ENCODE data around the gene NSD2.
"Not testable (repeated sequence)": the region's sequence is repeated elsewhere in the genome, so short reads cannot be mapped to it uniquely, and the experiment has no call there.

NSD2 gene

DNA sequence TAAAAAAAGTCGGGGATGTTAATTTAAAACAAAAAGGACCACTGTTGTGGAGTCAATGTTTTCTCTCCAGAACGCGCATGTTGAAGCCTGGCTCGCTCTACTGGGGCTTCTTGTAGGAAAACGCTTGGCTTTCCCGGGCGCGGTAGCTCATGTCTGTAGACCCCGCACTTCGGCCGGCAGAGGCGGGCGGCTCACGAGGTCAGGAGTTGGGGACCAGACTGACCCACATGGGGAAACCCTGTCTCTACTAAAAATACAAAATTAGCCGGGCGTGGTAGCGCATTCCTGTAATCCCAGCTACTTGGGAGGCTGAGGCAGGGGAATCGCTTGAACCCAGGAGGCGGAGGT lies 122.0 kb downstream of the NSD2 start:
- Mint-ChIP-seq H3K27ac (ENCODE audit: low read depth) (peak overlapping the region; percentile 41), H3K36me3 (ENCODE audit: insufficient read depth) (peaks cover 23% of the 10 kb centered on the region), H3K9me3 (peaks cover 6% of the 10 kb centered on the region), H3K4me3 (no peak overlapping the region), H3K4me1 (peaks cover 16% of the 10 kb centered on the region), H3K27me3 (no peaks in the 10 kb centered on the region)
- ATAC-seq (replicated peaks; ENCODE audit: extremely low read depth, poor library complexity, severe bottlenecking) (no peak), DNase-seq (ENCODE audit: low spot score in 2 of 2) (no peak)

DNA sequence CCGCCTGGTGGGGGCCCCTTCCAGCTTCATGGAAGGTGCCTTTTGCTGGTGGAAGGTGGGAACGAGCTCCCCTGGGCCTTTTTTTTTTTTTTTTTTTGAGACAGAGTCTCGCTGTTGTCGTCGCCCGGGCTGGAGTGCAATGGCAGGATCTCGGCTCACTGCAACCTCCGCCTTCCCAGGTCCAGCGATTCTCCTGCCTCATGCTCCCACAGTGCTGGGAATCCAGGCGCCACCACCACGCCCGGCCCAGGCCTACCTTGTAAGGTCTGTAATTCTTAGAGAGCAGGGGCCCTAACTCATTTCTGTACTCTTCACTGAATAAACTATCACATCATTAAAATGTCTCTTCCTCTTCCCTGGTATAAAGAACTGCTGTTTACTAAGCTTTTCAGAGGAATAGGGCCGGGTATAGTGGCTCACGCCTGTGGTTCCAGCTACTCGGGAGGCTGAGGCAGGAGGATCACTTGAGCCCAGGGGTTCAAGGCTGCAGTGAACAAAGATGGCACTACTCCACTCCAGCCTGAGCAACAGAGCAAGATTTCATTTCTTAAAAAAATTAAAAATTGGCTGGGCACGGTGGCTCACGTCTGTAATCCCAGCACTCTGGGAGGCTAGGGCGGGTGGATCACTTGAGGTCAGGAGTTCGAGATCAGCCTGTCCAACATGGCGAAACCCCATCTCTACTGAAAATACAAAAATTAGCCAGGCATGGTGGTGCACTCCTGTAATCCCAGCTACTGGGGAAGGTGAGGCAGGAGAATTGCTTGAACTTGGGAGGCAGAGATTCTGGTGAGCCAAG lies 122.7 kb downstream of the NSD2 start:
- peaks cover 19% of the 10 kb centered on the region for H3K36me3 Mint-ChIP-seq (ENCODE audit: insufficient read depth)
- H3K4me1 Mint-ChIP-seq: peaks cover 24% of the 10 kb centered on the region
- not testable (repeated sequence) for H3K27me3 Mint-ChIP-seq; H3K4me3 Mint-ChIP-seq; H3K27ac Mint-ChIP-seq (ENCODE audit: low read depth); ATAC-seq (replicated peaks; ENCODE audit: extremely low read depth, poor library complexity, severe bottlenecking); DNase-seq (ENCODE audit: low spot score in 2 of 2)
- H3K9me3 Mint-ChIP-seq: peaks cover 12% of the 10 kb centered on the region

DNA sequence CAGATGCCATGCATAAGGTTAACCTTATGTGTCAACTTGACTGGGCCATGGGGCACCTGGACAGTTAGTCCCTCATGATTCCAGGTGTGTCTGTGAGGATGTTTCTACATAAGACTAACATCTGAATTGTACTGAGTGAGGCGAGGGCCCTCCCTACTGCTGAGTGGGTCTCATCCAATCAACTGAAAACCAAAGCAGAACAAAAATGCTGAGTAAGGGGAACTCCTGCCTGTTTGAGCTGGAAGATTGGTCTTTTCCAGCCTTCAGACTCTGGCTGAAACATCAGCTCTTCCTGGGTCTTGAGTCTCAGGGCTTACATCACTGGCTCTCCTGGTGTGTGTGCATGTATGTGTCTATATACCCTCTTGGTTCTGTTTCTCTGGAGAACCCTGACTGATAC lies 123.7 kb downstream of the NSD2 start:
- Mint-ChIP-seq H3K4me3 (no peak overlapping the region), H3K27me3 (no peaks in the 10 kb centered on the region), H3K36me3 (ENCODE audit: insufficient read depth) (peaks cover 14% of the 10 kb centered on the region)

DNA sequence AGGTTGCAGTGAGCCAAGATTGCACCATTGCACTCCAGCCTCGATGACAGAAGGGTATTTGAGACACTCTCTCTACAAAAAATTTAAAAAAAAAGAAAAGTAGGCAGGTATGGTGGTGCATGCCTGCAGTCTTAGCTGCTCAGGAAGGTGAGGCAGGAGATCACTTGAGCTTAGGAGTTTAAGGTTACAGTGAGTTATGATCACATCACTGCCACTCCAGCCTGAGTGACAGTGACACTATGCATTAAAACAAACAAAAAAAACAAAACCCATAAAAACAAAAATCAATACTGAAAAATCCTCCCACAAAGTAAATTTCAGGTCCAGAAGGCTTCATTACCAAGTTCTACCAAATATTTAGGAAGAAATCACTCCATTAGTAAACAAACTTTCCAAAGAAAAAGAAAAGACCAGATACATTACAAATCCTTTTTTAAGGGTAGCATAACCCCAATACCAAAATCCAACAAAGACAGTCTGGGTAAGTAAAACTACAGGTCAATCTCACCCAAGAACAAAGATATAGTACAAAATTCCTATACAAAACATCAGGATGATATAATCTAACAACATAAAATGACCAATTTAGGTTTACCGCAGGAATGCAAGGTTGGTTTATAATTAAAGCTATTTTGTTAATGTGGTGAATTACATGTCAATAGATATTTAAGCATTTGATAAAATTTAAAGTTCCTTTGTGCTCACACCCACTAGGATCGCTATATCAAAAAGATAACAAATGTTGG lies 125.8 kb downstream of the NSD2 start:
- ATAC-seq (replicated peaks; ENCODE audit: extremely low read depth, poor library complexity, severe bottlenecking): no peak
- peaks cover 6% of the 10 kb centered on the region for H3K36me3 Mint-ChIP-seq (ENCODE audit: insufficient read depth)
- peaks cover 50% of the 10 kb centered on the region for H3K4me1 Mint-ChIP-seq
- no peak overlapping the region for H3K4me3 Mint-ChIP-seq
- no peak for DNase-seq (ENCODE audit: low spot score in 2 of 2)
- H3K27me3 Mint-ChIP-seq: no peaks in the 10 kb centered on the region
- H3K9me3 Mint-ChIP-seq: peaks cover 24% of the 10 kb centered on the region
- H3K27ac Mint-ChIP-seq (ENCODE audit: low read depth): no peak overlapping the region

More for the DNA sequence above, 123.7 kb downstream of the NSD2 start:
- peaks cover 34% of the 10 kb centered on the region for H3K4me1 Mint-ChIP-seq
- no peak overlapping the region for H3K27ac Mint-ChIP-seq (ENCODE audit: low read depth)
- ATAC-seq (replicated peaks; ENCODE audit: extremely low read depth, poor library complexity, severe bottlenecking) (no peak), DNase-seq (ENCODE audit: low spot score in 2 of 2) (no peak)
- H3K9me3 Mint-ChIP-seq: peaks cover 19% of the 10 kb centered on the region

DNA sequence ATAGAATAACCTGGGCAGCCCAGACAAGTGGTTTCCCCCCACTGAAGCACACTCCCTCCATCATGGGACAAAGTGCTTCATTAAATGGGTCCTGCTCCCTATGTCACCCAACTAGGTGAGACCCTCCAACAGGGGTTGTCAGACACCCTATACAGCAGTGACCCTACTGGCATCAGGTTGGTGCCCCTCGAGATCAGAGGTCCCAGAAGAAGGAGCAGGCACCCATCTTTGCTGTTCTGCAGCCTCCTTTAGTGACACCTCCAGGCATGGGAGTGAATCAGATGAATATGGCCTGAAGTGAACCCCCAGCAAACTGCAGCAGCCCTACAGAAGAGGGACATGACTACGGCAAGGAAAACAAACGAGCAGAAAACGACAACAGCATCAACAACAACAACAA lies 126.5 kb downstream of the NSD2 start:
- no peaks in the 10 kb centered on the region for H3K27me3 Mint-ChIP-seq
- peaks cover 57% of the 10 kb centered on the region for H3K4me1 Mint-ChIP-seq
- ATAC-seq (replicated peaks; ENCODE audit: extremely low read depth, poor library complexity, severe bottlenecking): no peak
- H3K27ac Mint-ChIP-seq (ENCODE audit: low read depth): no peak overlapping the region
- H3K4me3 Mint-ChIP-seq: no peak overlapping the region
- H3K9me3 Mint-ChIP-seq: peaks cover 24% of the 10 kb centered on the region
- no peak for DNase-seq (ENCODE audit: low spot score in 2 of 2)
- peaks cover 12% of the 10 kb centered on the region for H3K36me3 Mint-ChIP-seq (ENCODE audit: insufficient read depth)

DNA sequence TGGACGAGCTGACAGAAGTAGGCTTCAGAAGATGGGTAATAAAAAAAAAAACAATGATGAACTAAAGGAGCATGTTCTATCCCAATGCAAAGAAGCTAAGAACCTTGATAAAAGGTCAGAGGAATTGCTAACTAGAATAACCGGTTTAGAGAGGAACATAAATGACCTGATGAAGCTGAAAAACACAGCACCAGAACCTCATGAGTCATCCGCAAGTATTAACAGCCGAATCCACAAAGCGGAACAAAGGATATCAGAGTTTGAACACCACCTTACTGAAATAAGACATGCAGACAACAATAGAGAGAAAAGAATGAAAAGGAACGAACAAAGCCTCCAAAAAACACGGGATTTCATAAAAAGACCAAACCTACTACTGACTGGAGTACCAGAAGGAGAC lies 127.1 kb downstream of the NSD2 start:
- ATAC-seq (replicated peaks; ENCODE audit: extremely low read depth, poor library complexity, severe bottlenecking): no peak
- H3K4me1 Mint-ChIP-seq: peaks cover 63% of the 10 kb centered on the region
- H3K4me3 Mint-ChIP-seq: no peak overlapping the region
- DNase-seq (ENCODE audit: low spot score in 2 of 2): no peak
- peaks cover 12% of the 10 kb centered on the region for H3K36me3 Mint-ChIP-seq (ENCODE audit: insufficient read depth)
- peaks cover 24% of the 10 kb centered on the region for H3K9me3 Mint-ChIP-seq
- H3K27me3 Mint-ChIP-seq: no peaks in the 10 kb centered on the region
- no peak overlapping the region for H3K27ac Mint-ChIP-seq (ENCODE audit: low read depth)

DNA sequence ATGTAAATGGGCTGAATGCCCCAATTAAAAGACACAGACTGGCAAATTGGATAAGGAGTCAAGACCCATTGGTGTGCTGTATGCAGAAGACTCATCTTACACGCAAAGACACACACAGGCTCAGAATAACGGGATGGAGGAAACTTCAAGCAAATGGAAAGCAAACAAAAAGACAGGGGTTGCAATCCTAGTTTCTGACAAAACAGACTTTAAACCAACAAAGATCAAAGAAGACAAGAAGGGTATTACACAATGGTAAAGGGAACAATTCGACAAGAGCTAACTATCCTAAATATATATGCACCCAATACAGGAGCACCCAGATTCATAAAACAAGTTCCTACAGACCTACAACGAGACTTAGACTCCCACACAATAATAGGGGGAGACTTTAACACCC lies 128.1 kb downstream of the NSD2 start:
- H3K9me3 Mint-ChIP-seq: peaks cover 24% of the 10 kb centered on the region
- peaks cover 14% of the 10 kb centered on the region for H3K36me3 Mint-ChIP-seq (ENCODE audit: insufficient read depth)
- not testable (repeated sequence) for ATAC-seq (replicated peaks; ENCODE audit: extremely low read depth, poor library complexity, severe bottlenecking); H3K4me3 Mint-ChIP-seq; DNase-seq (ENCODE audit: low spot score in 2 of 2); H3K27ac Mint-ChIP-seq (ENCODE audit: low read depth); H3K27me3 Mint-ChIP-seq
- H3K4me1 Mint-ChIP-seq: peaks cover 64% of the 10 kb centered on the region

DNA sequence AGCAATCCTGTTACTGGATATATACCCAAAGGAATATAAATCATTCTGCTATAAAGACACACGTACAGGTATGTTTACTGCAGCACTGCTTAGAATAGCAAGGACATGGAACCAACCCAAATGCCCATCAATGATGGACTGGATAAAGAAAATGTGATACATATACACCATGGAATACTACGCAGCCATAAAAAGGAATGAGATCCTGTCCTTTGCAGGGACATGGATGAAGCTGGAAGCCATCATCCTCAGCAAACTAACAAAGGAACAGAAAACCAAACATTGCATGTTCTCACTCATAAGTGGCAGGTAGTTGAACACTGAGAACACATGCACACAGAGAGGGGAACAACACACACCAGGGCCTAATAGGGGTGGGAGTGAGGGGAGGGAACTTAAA lies 132.2 kb downstream of the NSD2 start:
- not testable (repeated sequence) for H3K4me3 Mint-ChIP-seq; H3K27me3 Mint-ChIP-seq; ATAC-seq (replicated peaks; ENCODE audit: extremely low read depth, poor library complexity, severe bottlenecking); DNase-seq (ENCODE audit: low spot score in 2 of 2); H3K27ac Mint-ChIP-seq (ENCODE audit: low read depth)
- peaks cover 71% of the 10 kb centered on the region for H3K4me1 Mint-ChIP-seq
- H3K9me3 Mint-ChIP-seq: peaks cover 16% of the 10 kb centered on the region
- peaks cover 14% of the 10 kb centered on the region for H3K36me3 Mint-ChIP-seq (ENCODE audit: insufficient read depth)

DNA sequence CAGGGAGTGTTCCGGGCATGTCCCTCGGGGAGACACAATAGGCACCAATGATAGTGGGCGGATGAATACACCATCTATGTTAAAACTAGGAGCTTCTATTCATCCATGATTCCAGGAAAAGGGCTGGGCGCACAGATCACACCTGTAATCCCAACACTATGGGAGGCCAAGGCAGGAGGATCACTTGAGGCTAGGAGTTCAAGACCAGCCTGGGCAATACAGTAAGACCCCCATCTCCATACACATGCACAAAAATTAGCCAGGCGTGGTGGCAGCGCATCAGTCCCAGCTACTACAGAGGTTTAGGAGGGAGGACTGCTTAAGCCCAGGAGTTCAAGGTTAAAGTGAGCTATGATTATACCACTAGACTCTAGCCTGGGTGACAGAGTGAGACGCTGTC lies 135.2 kb downstream of the NSD2 start:
- Mint-ChIP-seq H3K4me1 (peaks cover 52% of the 10 kb centered on the region), H3K9me3 (no peaks in the 10 kb centered on the region), H3K36me3 (ENCODE audit: insufficient read depth) (peaks cover 28% of the 10 kb centered on the region), H3K4me3 (peak overlapping the region; percentile 92), H3K27ac (ENCODE audit: low read depth) (peak overlapping the region; percentile 25), H3K27me3 (no peaks in the 10 kb centered on the region)
- no peak for ATAC-seq (replicated peaks; ENCODE audit: extremely low read depth, poor library complexity, severe bottlenecking)
- no peak for DNase-seq (ENCODE audit: low spot score in 2 of 2)

DNA sequence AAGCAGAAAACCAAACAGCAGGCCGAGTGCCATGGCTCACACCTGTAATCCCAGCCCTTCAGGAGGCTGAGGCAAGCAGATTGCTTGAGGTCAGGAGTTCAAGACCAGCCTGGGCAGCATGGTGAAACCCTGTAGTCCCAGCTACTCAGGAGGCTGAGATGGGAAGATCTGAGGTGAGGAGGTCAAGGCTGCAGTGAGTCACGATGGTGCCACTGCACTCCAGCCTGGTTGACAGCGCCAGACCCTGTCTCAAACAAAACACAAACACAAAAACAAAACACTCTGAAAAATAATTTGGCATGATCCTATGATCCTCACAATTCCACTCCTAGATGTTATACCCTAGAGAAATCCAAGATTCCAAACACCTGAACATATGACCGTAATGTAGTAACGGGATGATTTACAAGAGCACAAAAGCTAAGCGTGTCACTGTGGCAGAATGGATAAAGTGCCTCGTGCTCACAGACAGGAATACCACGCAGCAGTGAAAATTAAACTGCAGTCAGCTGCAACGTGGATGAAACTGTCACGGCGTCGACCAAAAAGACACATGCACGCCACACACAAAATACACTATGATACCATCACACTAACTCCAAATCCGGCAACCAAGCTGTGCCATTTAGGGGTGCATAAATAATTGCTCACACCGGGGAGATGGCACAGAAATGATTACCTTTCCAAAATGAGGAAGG lies 135.9 kb downstream of the NSD2 start:
- Mint-ChIP-seq H3K27me3 (no peaks in the 10 kb centered on the region), H3K27ac (ENCODE audit: low read depth) (peak overlapping the region; percentile 72), H3K4me1 (peaks cover 50% of the 10 kb centered on the region), H3K36me3 (ENCODE audit: insufficient read depth) (peaks cover 25% of the 10 kb centered on the region), H3K9me3 (no peaks in the 10 kb centered on the region), H3K4me3 (peak overlapping the region; percentile 92)
- ATAC-seq (replicated peaks; ENCODE audit: extremely low read depth, poor library complexity, severe bottlenecking): no peak
- DNase-seq (ENCODE audit: low spot score in 2 of 2): no peak

DNA sequence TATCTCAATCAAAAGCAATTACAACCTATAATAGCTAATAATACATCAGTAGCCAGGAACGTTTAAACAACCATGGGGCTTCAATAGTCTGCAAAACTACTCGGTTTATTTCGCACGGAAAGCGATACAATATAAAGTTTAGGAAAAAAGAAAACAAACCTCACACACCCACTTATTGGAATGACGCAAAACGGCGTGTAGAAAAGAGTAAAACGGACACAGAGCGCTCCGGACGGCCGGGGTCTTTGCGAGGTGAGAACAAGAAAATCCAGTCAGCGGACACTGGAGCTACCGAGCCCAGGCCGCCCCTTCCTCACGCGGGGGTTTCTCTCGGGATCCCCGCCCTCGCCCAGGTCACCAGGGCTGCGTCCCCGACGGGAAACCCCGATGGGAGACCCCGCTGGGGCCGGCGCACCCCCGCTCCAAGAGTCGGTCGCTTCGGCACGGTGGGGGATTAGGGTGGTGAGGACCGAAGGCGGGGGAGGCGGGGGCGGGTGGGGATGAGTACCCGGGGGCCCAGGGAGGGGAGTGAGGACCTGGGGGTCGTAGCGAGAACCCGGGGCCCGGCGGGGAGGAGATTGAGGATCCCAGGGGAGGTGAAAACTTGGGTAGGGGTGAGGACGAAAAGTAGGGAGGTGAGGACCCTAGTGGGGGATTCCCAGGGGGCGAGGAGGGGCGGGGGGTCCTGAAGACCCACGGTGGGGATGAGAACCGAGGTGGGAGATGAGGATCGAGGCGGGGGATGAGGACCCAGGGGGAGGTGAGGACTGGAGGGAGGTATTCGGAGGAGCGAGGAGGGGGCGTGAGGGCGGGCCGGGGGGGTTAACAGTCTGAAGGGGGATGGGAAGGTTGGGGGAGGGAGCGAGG lies 136.8 kb downstream of the NSD2 start:
- H3K27me3 Mint-ChIP-seq: no peaks in the 10 kb centered on the region
- peak overlapping the region; percentile 93 for H3K27ac Mint-ChIP-seq (ENCODE audit: low read depth)
- peaks cover 20% of the 10 kb centered on the region for H3K36me3 Mint-ChIP-seq (ENCODE audit: insufficient read depth)
- H3K4me3 Mint-ChIP-seq: peak overlapping the region; percentile 92
- H3K9me3 Mint-ChIP-seq: no peaks in the 10 kb centered on the region
- DNase-seq (ENCODE audit: low spot score in 2 of 2) (no peak), ATAC-seq (replicated peaks; ENCODE audit: extremely low read depth, poor library complexity, severe bottlenecking) (no peak)
- H3K4me1 Mint-ChIP-seq: peaks cover 41% of the 10 kb centered on the region

DNA sequence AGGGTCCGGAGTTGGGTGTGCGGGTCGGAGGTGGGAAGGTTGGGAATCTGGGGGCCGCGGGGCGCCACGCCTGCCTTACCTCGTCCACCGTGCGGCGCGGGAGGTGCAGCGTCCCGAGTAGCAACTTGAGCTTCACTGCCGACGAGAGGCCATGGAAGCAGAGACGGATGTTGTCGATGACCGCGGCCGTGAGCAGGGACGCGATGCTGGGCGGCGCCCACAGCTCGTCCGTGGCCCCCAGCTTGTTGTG lies 137.4 kb downstream of the NSD2 start:
- ATAC-seq (replicated peaks; ENCODE audit: extremely low read depth, poor library complexity, severe bottlenecking): no peak
- H3K36me3 Mint-ChIP-seq (ENCODE audit: insufficient read depth): peaks cover 17% of the 10 kb centered on the region
- peaks cover 37% of the 10 kb centered on the region for H3K4me1 Mint-ChIP-seq
- H3K9me3 Mint-ChIP-seq: no peaks in the 10 kb centered on the region
- no peak for DNase-seq (ENCODE audit: low spot score in 2 of 2)
- H3K4me3 Mint-ChIP-seq: peak overlapping the region; percentile 92
- H3K27ac Mint-ChIP-seq (ENCODE audit: low read depth): peak overlapping the region; percentile 93
- H3K27me3 Mint-ChIP-seq: no peaks in the 10 kb centered on the region
